Calu3 (cell line): Measurements from ENCODE around the gene SLIT3. TPM values are rescaled to one million over a fixed set of nuclear protein-coding genes. Genes with fewer than 3 reads are reported as not detected.

Experiments
- BruUV-seq: library from RNA; stranded (reverse); fragments of 400-500 nt; replicated peaks from 2 replicates; lab custom pipeline; 2021; lab: Mats Ljungman, UMichigan
- CTCF ChIA-PET: fragments of 300-600 bp; sonication (Branson Sonifier 250); formaldehyde crosslinking; loops from one replicate; lab custom pipeline; 2022; ENCODE audit warnings: antibody characterized with exemption; lab: Charles Lee
- DNase-seq: peaks from one replicate; pipeline ENCODE4 v3.0.0; 2022
- H3K27ac Mint-ChIP-seq: one replicate; pipeline ENCODE4 v1.8.0; 2022; ENCODE audit warnings: mixed read lengths; ENCODE audit not compliant: unreplicated experiment
- H3K27me3 Mint-ChIP-seq: one replicate; pipeline ENCODE4 v1.8.0; 2022; ENCODE audit warnings: mixed read lengths; ENCODE audit not compliant: unreplicated experiment
- H3K36me3 Mint-ChIP-seq: one replicate; pipeline ENCODE4 v1.8.0; 2022; ENCODE audit warnings: mild to moderate bottlenecking, moderate library complexity, mixed read lengths; ENCODE audit not compliant: insufficient read depth, unreplicated experiment
- H3K4me1 Mint-ChIP-seq: one replicate; pipeline ENCODE4 v1.8.0; 2022; ENCODE audit warnings: mild to moderate bottlenecking, low read depth, mixed read lengths; ENCODE audit not compliant: unreplicated experiment
- H3K4me3 Mint-ChIP-seq: one replicate; pipeline ENCODE4 v1.8.0; 2022; ENCODE audit warnings: mild to moderate bottlenecking, low read depth, moderate library complexity, mixed read lengths; ENCODE audit not compliant: unreplicated experiment
- H3K9me3 Mint-ChIP-seq: one replicate; pipeline ENCODE4 v1.8.0; 2022; ENCODE audit warnings: low read depth, mixed read lengths; ENCODE audit not compliant: unreplicated experiment
- intact Hi-C: fragments of 100-400 bp; cut with micrococcal nuclease; formaldehyde crosslinking; loops from one replicate; pipeline ENCODE4 v1.10.0; 2022; ENCODE audit not compliant: unreplicated experiment
- total RNA-seq: library from RNA; stranded (reverse); gene quantifications from 2 replicates; pipeline ENCODE4 v1.2.3, GENCODE V29; 2022
- TF ChIP-seq, protein P1 (sequence below): fragments of 200-600 bp; IDR thresholded peaks from one replicate; pipeline ENCODE4 v1.8.0; 2022; ENCODE audit warnings: antibody characterized with exemption; ENCODE audit not compliant: unreplicated experiment

The SLIT3 gene
- total RNA-seq, 1 experiment from 2014 or later: not detected

DNA sequence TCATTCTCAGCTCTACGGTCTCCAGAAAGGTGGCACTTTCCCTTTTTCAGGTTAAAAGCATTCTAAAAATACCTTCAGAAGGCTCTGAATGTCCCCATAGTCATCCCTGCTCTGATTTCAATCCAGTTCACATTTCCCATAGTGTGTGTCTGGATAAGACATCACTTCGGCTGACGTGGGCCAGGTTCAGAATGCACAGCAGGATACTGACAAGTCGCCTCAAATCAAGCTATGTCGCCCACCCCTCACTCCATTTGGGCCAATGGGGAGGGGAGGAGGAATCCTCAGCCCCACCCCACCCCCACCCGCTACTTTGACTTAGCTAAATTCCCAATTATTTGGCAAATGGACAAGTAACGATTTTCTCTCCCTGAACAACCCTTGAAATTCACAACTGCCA lies 148.0 kb downstream of the SLIT3 start:
- no peak overlapping the region for H3K27ac Mint-ChIP-seq
- peaks cover 22% of the 10 kb centered on the region for H3K27me3 Mint-ChIP-seq
- CTCF ChIA-PET: no interaction called here
- H3K4me1 Mint-ChIP-seq: no peaks in the 10 kb centered on the region
- H3K9me3 Mint-ChIP-seq: peaks cover 9% of the 10 kb centered on the region
- no TSS peak for BruUV-seq
- no peaks in the 10 kb centered on the region for H3K36me3 Mint-ChIP-seq
- DNase-seq: no peak
- intact Hi-C loops: no loop called here
- no peak overlapping the region for H3K4me3 Mint-ChIP-seq
- TF ChIP-seq, protein P1, sequence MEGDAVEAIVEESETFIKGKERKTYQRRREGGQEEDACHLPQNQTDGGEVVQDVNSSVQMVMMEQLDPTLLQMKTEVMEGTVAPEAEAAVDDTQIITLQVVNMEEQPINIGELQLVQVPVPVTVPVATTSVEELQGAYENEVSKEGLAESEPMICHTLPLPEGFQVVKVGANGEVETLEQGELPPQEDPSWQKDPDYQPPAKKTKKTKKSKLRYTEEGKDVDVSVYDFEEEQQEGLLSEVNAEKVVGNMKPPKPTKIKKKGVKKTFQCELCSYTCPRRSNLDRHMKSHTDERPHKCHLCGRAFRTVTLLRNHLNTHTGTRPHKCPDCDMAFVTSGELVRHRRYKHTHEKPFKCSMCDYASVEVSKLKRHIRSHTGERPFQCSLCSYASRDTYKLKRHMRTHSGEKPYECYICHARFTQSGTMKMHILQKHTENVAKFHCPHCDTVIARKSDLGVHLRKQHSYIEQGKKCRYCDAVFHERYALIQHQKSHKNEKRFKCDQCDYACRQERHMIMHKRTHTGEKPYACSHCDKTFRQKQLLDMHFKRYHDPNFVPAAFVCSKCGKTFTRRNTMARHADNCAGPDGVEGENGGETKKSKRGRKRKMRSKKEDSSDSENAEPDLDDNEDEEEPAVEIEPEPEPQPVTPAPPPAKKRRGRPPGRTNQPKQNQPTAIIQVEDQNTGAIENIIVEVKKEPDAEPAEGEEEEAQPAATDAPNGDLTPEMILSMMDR: no peak

DNA sequence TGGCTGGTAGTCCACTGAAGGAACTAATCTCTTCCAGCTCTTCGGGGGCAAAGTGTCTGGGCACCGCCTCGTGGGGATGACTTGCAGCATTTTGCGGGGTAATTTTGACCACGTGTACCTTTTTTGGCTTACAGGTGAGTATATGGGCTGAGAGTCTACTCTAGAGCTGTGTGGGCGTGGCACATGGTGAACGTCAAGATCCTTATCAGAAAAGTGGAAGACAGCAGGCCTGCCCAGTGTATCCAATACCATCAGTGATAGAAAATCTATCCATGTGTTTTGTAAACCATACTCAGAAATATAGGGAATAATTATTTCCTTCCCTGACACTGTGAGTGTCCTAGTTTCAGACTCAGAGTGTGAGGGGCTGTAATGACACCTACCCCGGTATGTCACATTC lies 148.5 kb downstream of the SLIT3 start:
- peaks cover 4% of the 10 kb centered on the region for H3K9me3 Mint-ChIP-seq
- H3K36me3 Mint-ChIP-seq: no peaks in the 10 kb centered on the region
- no peak overlapping the region for H3K4me3 Mint-ChIP-seq
- no peaks in the 10 kb centered on the region for H3K4me1 Mint-ChIP-seq
- intact Hi-C loops: no loop called here
- no peak for DNase-seq
- H3K27ac Mint-ChIP-seq: no peak overlapping the region
- CTCF ChIA-PET: no interaction called here
- H3K27me3 Mint-ChIP-seq: peaks cover 27% of the 10 kb centered on the region
- TF ChIP-seq, protein P1: no peak
- BruUV-seq: no TSS peak

DNA sequence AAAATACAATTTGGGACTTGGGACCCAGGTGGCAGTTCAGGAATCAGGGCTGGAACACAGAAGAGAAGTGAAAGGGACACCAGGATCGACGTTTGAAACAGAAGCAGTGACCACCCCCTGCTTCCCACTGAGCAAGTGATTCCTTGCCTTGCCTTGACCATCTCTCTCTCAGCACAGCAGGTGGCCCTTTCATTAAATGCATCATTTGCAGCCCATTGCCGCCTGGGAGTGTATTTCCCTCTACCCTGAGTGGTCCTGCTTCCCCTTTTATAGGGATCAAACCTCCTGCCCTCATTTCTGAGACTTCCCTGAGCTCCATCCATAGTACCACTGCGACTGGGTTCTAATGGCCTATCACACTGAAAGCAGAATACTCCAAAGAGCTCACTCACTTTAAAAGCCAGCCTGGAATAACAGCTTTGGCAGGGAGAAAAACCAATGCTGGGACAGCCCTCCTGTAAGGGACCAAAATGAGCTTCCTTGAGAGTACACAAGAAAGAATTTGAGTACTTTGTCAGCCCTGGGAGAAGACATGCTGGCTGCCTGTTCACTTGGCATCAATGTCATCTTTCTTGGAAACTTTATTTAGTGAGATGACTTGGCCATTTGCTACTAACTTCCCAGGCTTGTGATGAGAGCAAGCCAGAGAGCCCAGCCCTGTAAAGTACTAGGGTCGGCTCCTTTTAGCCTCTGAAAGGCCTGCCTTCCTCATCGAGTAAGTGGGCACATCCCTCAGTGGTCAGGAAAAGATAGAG lies 149.7 kb downstream of the SLIT3 start:
- no peak for DNase-seq
- Mint-ChIP-seq H3K4me3 (no peak overlapping the region), H3K4me1 (no peaks in the 10 kb centered on the region), H3K9me3 (peaks cover 3% of the 10 kb centered on the region), H3K27ac (no peak overlapping the region), H3K36me3 (no peaks in the 10 kb centered on the region), H3K27me3 (peaks cover 27% of the 10 kb centered on the region)
- no TSS peak for BruUV-seq
- CTCF ChIA-PET: interaction anchor here (0.6 kb wide), 1 partner anchor 15 kb away, joined by 3 read pairs; no protein-coding TSS in a partner anchor
- intact Hi-C loops: no loop called here
- TF ChIP-seq, protein P1: no peak

DNA sequence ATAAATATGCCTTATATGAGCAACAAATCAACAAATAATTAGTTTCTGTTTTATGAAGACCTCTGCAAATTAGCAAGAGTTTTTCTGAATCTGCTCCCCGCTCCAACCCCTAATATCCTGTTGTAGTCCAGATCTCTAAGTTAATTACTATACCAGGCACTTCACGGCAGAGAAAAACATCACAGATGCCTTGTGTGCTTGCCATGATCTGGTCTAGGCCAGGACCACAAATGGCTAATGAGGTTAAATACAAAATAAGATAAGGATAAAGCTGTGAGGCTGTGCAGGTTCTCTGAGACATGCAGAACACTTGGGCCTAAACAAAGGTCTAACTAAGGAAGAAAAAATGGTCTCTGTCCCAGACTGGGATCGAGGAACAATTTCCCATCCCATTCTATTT lies 150.8 kb downstream of the SLIT3 start:
- Mint-ChIP-seq H3K27me3 (peaks cover 27% of the 10 kb centered on the region), H3K4me3 (no peak overlapping the region), H3K4me1 (no peaks in the 10 kb centered on the region), H3K9me3 (peaks cover 3% of the 10 kb centered on the region), H3K36me3 (no peaks in the 10 kb centered on the region), H3K27ac (no peak overlapping the region)
- BruUV-seq: no TSS peak
- CTCF ChIA-PET: no interaction called here
- TF ChIP-seq, protein P1: no peak
- intact Hi-C loops: no loop called here
- no peak for DNase-seq
